NCI-H2081 treated with DMSO at 0.1 percent for 48 hours (cell line): ENCODE results near the gene MBLAC2.

Experiments
- DNase-seq: peaks from one replicate; lab custom pipeline; 2025; lab: John Stamatoyannopoulos, UW

MBLAC2 gene

DNA sequence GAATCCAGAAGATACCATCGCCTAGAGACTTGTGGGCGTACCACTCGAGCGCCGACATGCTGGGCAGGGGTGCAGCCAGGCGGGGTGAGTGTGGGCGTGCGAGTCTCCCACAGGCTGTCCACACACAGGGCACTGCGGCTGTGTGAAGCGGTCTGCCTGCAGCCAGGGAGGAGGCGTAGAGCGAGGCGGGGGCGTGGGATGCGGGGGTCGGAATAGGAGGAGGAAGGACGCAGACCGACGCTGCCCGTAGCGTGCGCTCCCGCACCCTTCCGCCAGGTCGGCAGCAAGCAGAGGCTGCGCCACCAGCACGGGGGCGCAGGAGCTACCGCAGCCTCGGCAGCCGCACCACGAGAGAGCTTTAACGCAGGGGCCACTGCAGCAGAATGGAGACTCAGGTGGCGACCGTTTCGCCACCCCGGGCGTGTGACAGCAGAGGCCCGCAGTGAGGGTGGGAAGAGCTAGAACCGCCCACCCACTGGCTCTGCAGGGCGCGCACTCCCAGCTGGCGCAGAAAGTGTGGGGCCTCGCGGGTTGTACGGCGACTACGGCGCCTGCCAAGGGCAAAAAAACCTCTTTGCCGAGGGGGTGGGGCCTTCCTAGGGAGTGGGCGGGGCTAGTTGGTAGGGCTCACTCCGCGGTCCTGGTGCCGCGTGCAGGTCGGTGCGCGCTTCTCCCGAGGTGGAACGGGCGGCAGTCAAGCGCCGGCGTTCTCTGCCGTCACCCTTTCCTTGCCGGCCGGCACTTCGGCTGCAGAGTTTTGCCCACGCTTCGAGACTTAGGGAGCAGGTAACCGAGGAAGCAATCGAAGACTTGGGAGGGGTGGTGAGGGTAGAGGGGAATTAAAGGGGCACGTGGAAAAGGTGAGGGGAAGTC lies at the start of gene MBLAC2, which contains the start of gene POLR3G:
TSS of gene MBLAC2 (minus strand) at position 537 of the 873 bp plus-strand sequence. CDS start at position 58, 479 bp downstream.
TSS of gene POLR3G (plus strand) at position 630 of the 873 bp plus-strand sequence. CDS start 10,704 bp downstream, outside the sequence.
- DNase-seq: peak; percentile 42

DNA sequence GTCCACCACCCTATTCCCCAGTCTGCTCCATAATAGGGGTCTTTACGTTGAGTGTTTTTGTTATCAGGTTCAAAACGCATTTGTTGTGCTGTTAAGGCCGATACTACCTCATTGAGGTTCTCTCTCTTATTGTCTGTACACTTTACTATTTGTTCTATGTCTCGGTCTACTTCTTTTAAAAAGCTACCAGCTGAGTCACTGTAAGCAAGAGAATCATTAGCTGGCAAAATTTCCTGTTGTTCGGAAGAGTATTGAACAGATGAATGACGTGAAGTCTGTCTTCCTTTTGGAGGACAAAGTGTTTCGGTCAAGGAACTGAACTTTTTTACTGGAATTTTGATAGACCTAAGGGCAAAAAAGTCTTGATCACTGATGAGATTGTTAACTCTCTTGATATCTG lies 44.5 kb upstream of the MBLAC2 start:
- DNase-seq: no peak

DNA sequence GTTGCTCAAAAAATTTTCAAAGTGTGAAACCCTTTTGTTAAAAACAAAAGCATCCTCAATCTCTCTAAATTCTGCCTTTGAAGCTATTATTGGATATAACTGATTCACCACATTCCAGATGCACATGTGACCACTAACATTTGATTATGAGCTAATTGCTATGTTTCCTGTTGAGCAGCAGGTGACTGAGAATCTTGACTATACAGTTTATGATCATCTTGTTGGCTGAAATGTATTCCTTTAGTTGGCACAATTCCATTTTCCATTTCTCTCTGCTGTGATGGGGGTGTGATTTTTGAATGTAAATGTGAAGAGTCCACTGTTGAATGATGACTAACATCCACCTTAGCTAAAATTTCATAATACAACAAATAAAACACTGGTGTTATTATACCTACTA lies 44.1 kb upstream of the MBLAC2 start:
- DNase-seq: peak; percentile 43

DNA sequence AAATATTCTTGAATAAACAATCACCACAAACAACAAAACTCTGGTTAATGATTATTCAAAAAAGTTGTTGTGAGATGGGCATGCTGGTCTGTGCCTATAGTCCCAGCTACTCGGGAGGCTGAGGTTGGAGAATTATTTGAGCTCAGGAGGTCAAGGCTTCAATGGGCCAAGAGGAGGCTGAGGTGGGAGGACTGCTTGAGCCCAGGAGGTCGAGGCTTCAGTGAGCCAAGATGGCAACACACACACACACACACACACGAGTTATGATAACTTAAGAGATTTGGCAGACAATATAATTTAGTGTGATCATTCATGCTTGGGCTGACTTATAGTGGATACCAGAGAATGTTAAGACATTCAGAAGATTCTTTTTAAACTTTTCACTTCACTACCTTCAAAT lies 39.9 kb upstream of the MBLAC2 start:
- DNase-seq: no peak

DNA sequence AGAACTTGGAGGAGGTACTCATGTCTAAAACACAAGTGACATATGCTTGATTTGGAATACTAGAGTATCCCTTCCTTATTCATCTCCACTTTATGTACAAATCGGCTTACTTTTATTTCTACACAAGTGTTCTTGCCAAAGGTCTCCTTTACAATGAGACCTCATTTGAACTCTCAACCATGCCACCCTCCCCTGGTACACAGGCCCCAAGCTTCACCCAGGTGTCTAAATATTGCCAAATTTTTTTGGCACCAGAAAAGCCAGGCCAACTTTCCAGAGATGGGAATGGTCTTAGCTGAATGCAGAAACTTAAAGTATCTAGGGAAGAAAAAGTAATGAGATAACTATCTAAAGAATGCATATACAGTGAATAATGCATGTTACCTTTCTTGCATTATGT lies 35.9 kb upstream of the MBLAC2 start:
- DNase-seq: no peak

DNA sequence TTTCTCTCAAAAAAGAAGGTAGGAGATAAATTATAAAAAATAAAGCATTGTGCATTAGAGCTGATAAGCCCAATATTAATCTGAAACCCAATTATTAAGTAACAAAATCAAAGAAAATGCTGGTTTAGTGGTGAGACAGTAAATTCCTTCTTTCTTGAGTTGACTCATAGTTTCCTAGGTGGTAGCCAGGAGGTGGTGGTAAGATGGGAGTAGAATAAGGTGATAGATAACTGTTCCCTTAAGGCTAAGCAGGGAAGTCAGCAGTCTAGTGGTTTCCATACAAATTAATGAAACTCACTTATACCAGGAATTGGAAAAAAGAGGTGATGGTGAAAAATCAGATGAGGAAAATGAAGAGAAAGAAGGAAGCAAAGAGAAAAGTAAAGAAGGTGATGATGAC lies 31.6 kb upstream of the MBLAC2 start:
- DNase-seq: no peak

DNA sequence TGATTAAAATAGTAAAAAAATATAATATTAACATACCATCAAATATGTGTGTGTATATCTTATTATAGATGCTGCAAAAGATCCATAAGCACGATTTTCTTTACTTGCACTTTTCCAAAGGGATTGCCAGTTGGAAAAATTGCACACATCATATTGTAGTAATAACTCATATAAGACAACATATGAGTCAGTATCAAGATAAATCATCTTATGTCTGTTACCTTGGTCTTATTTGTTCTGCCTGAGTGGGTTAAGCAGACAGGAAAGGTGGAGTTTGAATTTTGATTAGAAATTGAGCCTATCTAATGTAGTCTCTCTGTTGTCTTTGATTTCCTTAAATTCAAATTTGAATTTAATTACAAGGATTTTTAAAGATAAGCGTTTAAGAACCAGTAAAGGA lies 30.2 kb upstream of the MBLAC2 start:
- DNase-seq: no peak

DNA sequence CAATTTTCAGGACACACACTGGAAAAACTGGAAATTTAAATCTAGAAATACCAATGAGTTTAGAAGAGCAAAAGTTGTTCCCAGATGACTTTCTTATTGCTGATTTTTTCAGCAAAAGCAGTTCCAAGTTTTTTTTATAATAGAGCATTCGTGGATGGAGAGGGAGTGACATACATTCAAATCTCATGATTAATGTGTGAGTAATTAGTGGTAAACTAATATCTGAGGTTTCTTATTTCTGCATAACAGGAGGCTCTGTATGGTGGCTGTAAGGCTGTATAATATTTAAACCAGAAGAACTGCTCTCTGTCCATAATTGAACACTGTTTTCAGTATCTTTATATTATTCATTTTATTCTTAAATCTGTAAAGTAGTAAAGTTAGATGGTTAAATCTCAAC lies 29.0 kb upstream of the MBLAC2 start:
- no peak for DNase-seq

DNA sequence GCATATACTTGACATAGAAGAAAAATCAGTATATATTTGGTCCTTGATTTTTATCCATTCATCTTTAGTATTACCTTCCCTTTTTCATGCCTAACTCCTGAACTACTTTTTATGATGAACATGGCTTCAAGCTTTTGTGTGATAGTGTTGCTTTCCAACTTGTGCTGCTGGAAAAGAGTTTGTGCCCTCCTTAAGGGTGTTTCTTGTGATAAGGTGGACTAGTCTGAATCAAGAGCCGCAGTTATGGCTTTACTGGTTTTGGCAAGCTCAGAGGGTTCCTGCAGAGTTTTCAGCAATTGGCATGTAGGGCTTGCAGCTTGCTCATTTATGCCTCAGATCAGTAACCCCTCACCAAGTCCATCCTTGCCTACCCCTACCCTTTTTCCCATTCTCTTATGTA lies 20.6 kb upstream of the MBLAC2 start:
- no peak for DNase-seq

DNA sequence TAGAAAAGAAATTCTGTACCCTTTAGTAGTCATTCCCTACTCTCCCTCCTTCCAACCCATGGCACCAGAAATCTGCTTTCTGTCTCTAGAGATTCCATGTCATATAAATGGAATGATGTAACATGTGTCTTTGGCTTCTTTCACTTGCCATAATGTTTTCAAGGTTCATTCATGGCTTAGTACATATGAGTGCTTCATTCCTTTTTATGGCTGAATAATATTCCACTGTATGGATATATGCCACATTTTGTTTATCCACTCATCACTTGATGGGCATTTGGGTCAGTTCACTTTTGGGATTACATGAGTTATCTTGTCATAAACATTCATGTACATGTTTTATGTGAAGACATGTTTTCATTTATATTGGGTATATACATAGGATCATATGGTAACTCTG lies 19.5 kb upstream of the MBLAC2 start:
- DNase-seq: no peak

DNA sequence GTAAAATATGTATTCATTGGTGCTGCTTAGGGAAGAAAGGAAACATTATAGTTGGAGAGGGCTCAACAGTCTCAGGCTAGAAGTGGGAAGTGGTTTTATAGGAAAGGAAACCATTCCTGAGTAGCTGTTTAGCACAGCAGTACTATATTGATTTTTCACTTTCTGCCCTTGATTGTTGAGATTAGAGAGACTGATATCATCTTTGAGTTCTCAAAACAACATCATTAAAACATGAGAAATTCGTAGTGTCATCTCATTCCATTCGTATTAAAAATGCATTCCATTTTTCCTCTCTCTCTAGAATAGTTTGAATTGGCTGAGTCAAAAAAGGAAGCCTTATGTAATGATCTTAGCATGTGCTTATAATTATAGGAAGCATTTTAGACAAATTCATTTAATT lies 14.2 kb upstream of the MBLAC2 start:
- DNase-seq: no peak

DNA sequence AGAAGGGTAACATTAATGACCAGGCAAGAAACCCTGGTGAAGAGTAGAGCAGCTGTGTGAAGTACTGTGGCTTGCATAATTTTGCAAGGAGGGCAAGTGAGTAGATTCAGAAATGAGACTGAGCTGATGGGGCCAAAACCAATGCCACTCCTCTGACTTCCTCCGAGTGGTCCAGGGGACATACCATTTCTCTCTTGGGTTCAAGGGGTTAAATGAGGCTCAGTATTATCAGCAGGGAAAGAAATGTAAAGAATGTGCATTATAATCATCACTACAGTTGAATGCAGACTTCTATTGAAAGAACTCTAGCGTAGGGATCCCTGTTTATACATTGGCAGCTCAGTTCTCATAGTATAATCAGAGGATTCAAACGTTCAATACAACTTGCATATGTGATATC lies 10.0 kb upstream of the MBLAC2 start:
- DNase-seq: no peak

DNA sequence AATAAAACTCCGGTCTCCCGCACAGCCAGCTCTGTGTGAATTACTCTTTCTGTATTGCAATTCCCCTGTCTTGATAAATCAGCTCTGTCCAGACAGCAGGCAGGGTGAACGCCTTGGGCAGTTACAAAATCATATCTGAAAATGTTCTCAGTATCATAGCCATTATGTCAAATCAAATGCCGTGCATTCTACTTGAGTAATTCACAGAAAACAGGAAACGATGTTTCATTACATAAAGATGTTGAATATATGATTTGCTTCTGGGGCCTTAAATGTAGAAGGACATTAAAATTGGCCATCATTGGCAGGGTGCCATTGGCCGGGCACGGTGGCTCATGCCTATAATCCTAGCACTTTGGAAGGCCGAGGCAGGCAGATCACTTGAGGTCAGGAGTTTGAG lies 8.6 kb upstream of the MBLAC2 start:
- no peak for DNase-seq

DNA sequence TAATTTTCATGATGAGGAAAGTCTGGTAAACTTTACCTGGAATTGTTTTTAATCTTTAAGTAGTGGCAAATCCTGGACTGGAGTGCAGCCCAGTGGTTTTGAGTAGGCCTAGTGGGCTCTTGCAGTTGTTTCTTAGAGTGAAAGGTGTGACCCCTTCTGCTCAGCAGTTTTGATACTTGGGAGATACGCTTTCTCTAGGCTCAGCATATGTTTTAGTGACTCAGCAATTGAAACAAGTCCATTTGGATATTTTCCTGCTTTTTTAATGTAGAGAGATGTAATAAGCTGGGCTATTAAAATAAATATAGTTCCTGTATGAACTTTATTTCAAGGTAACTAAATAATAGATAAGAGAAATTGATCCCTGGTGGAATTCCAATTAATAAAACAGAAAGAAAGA lies 6.1 kb upstream of the MBLAC2 start:
- no peak for DNase-seq

DNA sequence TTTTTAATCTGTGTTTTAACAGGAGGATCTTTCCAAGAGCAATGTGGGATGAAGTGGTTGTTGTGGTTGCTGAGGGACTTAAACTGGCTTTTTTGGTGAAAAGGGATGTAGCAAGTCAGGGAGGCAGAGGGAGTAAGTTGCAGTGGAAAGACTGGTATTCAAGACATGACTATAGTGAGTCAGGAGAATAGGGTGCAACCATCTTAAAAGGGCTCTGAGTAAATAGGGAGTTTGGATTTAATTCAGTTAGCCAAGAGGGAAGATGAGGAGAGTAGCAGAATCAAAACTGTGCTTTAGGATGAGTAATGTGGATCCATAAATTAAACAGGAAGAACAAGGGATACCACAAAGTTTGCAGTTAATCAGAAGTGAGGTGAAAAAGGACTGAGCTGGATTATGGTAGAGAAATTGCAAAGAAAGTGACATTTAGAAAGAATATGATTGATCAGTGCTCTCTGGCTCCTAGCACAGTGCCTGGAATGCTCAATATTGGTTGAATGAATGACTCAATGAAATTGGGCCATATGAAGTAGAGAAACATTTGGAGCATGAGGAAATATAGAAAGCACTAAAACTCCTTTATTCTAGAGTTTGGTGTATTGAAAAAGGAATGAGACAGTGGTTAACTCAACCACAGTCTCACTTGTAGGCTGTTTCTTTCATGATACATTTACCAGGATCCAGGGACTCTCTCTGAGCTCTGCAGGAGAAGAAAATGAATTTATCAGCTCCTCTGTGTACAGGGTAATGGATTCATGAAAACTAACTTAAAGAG lies 5.2 kb upstream of the MBLAC2 start:
- no peak for DNase-seq

DNA sequence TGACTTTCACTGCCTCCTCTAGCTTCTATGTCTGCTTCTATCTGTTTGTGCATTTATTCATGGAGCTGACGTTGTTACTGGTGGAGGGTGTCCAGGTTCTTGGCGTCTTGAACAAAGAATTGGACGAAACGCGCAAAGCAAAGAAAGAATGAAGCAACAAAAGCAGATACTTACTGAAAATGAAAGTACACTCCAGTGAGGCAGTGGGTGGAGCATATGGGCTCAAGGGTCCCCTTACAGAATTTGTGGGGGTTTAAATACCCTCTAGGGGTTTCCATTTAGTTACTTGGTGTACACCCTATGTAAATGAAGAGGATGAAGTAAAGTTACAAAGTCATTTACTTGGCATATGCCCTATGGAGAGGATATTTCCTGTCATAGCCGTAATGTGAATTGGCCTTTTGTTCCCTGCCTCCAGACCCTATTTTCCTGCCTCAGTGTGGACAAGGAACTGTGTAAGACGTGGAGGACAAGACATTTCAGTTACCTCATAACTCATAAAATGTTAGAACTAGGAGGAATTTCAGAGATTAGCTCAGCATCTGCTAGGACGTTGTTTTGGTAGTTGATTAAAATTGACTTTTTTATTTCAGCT lies 3.1 kb upstream of the MBLAC2 start:
- DNase-seq: no peak

DNA sequence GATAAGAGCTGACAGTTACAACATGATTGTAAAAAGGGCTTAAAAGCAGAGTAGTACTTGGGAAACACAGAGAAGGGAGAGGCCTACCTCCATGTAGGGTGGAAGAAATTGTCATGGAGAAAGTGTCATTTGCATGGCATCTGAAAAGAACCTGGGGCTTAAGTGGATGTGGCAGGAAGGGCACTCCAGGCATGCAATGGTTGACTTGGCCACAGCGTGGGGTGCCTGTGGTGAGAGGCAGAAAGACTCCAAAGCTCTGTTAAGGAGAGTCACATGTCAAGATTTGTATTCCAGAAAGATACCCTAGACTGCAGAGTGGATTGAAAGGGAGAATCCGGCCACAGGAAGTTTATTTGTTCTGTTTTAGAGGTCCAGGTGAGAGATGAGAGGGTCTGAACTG lies 2.5 kb upstream of the MBLAC2 start:
- DNase-seq: no peak

DNA sequence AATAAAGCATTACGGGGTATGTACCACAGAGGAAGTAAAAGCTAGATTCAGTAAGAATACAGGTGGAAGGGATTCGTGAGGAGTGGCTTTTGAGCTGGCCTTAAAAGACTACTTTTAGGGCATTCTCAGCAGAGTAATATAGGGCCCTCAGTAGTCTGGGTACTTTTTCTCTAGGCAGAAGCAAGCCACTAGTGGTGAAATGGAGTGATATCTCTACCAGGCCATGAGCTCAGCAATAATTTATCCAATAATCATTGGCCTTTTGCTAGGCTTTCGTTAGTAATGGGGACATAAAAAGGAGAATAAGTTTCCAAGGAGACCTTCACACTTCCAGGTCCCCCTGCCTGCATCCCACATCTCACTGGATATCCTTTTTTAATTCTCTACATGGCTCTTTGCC lies 1.8 kb upstream of the MBLAC2 start:
- DNase-seq: no peak

DNA sequence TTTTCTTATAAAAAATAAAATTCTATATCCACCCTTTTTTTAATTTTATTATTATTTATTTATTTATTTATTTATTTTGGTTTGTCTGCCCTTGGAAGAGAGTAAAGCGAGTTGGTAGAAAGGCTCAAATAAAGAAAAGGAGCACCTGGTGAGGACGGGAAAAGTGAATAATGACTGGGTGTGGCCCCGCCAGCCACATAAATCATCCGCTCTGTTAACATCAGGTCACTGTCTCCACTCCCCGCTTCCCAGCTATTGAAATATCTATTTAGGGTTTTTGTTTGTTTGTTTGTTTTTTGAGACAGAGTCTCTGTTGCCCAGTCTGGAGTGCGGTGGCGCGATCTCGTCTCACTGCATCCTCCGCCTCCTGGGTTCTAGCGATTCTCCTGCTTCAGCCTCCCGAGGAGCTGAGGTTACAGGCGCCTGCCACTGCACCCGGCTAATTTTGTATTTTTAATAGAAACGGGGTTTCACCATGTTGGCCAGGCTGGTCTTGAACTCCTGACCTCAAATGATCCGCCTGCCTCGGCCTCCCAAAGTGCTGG lies 937 bp upstream of the MBLAC2 start:
- no peak for DNase-seq

DNA sequence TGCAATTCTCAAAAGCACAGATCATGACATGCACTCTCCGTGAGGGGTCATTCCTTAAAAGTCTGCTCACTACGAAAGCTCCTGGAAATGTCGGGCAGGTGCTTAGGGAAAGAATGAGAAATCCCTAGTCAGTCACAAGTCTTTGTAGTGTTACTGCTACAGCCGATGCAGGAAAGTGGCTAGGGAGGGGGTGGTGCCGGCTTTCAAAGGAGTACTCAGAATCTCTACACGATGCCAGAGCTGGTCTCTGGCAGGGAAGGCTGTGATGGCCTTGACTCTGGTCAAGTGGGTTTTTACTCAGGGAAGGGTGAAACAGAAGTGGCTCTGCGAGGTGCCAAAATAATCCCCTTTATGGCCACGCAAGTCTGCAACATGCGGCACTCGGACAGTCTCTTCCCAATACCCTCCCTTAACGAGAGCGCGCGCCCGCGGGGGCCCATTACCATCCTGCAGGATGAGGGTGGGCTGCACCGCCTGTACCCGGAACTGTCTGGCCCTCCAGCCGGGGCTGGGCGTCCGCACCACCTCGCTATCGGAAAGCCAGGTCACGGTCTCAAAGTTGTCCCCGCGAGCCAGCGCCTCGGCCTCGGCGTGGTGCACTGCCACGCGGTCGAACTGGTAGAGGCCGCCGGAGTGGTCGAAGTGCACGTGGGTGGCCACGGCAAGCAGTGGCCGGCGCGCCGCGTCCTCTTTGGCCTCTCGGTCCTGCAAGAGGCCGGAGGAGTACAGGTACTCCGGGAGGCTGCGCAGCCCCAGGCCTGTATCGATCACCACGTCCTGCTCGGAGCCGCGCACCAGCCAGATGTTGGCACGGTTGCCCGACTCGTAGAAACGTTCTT lies 956 bp downstream of the MBLAC2 start:
- no peak for DNase-seq

DNA sequence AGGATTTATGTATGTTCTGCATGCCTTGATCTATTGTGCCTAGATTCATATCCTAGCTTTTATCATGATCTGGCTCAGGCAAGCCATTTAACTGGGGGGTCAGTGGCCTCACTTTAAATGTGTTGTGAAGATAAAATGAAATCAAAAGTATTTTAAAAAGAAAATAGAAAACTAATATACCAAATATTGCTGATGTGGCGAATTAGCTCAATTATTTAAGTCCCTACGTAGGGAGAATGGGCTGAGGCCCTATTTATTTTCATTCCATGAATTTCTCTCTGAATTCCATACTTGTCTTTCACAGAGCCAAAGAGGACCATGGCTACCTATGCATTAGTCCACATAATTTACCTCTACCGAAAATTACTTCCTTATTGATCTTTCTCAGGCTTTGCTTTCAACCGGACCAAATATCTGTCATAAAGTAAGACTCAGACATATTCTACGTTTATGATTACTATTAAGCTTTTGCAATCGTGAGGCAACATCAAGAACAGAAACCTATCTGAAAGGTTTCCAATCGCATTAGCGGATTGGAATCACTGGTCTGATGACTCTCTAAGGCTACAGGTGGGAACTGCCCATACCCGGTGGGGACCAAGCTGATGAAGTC lies 1.7 kb downstream of the MBLAC2 start:
- no peak for DNase-seq
